HG02678 (cell line): Measurements from ENCODE around the gene NTHL1.

Experiments
- ATAC-seq: cut with Tn5 transposase; IDR thresholded peaks from one replicate; pipeline ENCODE4 v1.9.1; 2021; ENCODE audit warnings: mild to moderate bottlenecking, moderate library complexity; ENCODE audit not compliant: unreplicated experiment

The NTHL1 gene

GRCh38 chr16:2031081-2031577, 16.5 kb downstream of the NTHL1 start:
- no peak for ATAC-seq

- no peak for ATAC-seq
Observed at GRCh38 chr16:2030036-2030435, 17.6 kb downstream of the NTHL1 start.

- ATAC-seq = no peak
Observed at GRCh38 chr16:2029350-2029749, 18.3 kb downstream of the NTHL1 start.

- ATAC-seq = no peak
Observed at GRCh38 chr16:2028620-2029220, 18.9 kb downstream of the NTHL1 start.

GRCh38 chr16:2028146-2028545, 19.5 kb downstream of the NTHL1 start:
- ATAC-seq = no peak

- ATAC-seq = no peak
Observed at GRCh38 chr16:2027024-2028010, 20.3 kb downstream of the NTHL1 start.

GRCh38 chr16:2026461-2027023, 21.1 kb downstream of the NTHL1 start, which contains the start of gene NHERF2:
Gene NHERF2, plus strand, starts transcription at chr16:2026902. Its CDS starts 104 bp downstream, at chr16:2027006.
- no peak for ATAC-seq

GRCh38 chr16:2025878-2026460, 21.7 kb downstream of the NTHL1 start:
- no peak for ATAC-seq

GRCh38 chr16:2025251-2025650, 22.4 kb downstream of the NTHL1 start:
- ATAC-seq = no peak

GRCh38 chr16:2024032-2024420, 23.6 kb downstream of the NTHL1 start:
- no peak for ATAC-seq

GRCh38 chr16:2023092-2024031, 24.3 kb downstream of the NTHL1 start:
- peak; percentile 71 for ATAC-seq

GRCh38 chr16:2022723-2023091, 24.9 kb downstream of the NTHL1 start:
- no peak for ATAC-seq

GRCh38 chr16:2019921-2020831, 27.5 kb downstream of the NTHL1 start:
- ATAC-seq = no peak

GRCh38 chr16:2019518-2019920, 28.1 kb downstream of the NTHL1 start, which contains the start of gene NPW:
Gene NPW, plus strand, starts transcription at chr16:2019785.
- no peak for ATAC-seq

- no peak for ATAC-seq
Observed at GRCh38 chr16:2016407-2016922, 31.2 kb downstream of the NTHL1 start.

- no peak for ATAC-seq
Observed at GRCh38 chr16:2015947-2016208, 31.8 kb downstream of the NTHL1 start.

- ATAC-seq = no peak
Observed at GRCh38 chr16:2015117-2015946, 32.3 kb downstream of the NTHL1 start.

GRCh38 chr16:2013527-2013926, 34.1 kb downstream of the NTHL1 start:
- ATAC-seq = no peak
